ENCODE data around the gene TAF8.
A peak's percentile ranks its signal among the peaks of the same experiment; 100 is the strongest.

TAF8 gene

DNA sequence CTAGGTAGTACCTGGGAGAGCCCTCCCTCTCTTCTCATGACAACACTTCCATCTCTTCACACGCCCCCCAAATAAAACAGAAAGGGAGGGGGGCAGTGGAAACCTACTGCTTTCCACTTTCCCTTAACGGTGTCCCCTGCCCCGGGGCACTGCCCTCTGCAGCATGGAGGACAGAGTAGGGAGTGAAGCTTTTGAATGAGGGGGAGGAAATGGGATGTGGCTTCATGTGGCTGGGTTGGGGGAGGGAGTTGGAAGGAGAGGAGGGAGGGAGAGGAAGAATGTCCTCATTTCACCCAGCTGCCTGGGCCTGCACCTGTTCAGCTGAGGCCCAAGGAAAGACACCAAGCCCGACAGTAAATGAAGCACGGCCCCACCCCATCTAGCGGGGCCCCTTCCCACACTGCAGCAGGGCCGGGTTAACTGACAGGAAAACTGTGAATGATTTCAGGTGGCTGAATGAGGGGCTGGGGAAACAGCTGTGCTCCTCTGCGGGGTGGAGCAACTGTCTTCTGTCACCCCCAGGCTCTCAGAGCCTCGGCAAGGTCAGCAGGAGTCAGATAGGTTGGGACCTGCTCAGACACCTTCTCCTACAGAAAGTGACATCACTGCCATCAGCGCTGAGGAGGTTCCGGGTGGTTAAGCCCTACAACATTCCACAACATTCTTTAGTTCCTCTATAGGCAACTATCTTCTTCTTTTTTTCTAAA, 40.0 kb upstream of the TAF8 start:
- no peak for DNase-seq (ENCODE audit: low spot score)
- TF ChIP-seq, protein P1, sequence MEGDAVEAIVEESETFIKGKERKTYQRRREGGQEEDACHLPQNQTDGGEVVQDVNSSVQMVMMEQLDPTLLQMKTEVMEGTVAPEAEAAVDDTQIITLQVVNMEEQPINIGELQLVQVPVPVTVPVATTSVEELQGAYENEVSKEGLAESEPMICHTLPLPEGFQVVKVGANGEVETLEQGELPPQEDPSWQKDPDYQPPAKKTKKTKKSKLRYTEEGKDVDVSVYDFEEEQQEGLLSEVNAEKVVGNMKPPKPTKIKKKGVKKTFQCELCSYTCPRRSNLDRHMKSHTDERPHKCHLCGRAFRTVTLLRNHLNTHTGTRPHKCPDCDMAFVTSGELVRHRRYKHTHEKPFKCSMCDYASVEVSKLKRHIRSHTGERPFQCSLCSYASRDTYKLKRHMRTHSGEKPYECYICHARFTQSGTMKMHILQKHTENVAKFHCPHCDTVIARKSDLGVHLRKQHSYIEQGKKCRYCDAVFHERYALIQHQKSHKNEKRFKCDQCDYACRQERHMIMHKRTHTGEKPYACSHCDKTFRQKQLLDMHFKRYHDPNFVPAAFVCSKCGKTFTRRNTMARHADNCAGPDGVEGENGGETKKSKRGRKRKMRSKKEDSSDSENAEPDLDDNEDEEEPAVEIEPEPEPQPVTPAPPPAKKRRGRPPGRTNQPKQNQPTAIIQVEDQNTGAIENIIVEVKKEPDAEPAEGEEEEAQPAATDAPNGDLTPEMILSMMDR (conservative IDR thresholded peaks at IDR 0.05; ENCODE audit: low read depth), result no peak
- POLR2A ChIA-PET (ENCODE audit: low non-redundant PET), result no interaction called here
- peak overlapping the region; percentile 10 for H3K27ac ChIP-seq
- CTCF ChIA-PET, result interaction anchor here (0.6 kb wide), 1 partner anchor 323 kb away, joined by 3 read pairs; no protein-coding TSS in a partner anchor

DNA sequence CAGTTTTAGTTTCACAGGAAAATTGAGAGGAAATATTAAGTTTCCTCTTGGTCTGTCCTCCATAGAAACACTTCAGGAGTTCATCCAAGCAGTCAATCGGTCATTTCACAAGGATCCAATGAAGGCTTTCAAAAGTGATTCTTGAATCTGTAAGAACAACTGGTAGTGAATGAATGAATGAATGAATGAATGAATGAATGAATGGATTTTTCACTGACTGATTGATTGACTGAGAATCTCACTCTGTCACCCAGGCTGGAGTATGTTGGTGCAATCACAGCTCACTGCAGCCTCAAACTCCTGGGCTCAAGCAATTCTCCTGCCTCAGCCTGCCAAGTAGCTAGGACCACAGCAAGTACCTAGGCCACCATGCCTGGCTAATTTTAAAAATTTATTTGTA, 39.4 kb upstream of the TAF8 start:
- no peak overlapping the region for H3K27ac ChIP-seq
- ChIA-PET CTCF (no interaction called here), POLR2A (ENCODE audit: low non-redundant PET) (no interaction called here)
- TF ChIP-seq, protein P1 (conservative IDR thresholded peaks at IDR 0.05; ENCODE audit: low read depth), result no peak
- no peak for DNase-seq (ENCODE audit: low spot score)

DNA sequence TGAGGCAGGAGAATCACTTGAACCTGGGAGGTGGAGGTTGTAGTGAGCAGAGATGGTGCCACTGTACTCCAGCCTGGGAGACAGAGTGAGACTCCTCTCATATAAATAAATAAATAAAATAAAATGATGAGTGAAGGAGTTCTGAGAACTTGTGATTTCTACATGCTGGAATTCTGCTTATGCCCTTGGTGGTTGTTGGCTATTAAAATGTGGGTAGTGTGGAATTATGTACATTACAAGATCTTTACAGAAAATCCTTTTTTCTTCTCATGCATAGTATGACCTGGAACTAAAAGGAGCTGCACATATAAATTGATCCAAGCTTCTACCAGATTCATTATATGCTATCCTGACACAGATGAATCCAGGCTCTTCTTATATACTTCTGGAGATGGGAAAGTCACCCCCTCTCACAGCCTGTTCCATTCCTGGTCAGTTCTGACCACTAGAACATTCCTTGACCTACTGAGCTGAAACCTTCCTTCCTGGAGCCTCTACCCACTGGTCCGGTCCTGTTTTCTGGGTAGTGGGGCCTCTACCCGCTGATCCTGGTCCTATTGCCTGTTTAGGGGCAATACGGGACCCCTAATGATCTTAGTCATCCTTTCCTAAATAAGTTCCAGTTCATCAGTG, 37.7 kb upstream of the TAF8 start:
- no peak for DNase-seq (ENCODE audit: low spot score)
- ChIA-PET POLR2A (ENCODE audit: low non-redundant PET) (no interaction called here), CTCF (interaction anchor here (0.7 kb wide), 2 partner anchors 9 to 1027 kb away, joined by 3 to 5 read pairs; no protein-coding TSS in a partner anchor)
- H3K27ac ChIP-seq, result no peak overlapping the region
- TF ChIP-seq, protein P1 (conservative IDR thresholded peaks at IDR 0.05; ENCODE audit: low read depth), result no peak

DNA sequence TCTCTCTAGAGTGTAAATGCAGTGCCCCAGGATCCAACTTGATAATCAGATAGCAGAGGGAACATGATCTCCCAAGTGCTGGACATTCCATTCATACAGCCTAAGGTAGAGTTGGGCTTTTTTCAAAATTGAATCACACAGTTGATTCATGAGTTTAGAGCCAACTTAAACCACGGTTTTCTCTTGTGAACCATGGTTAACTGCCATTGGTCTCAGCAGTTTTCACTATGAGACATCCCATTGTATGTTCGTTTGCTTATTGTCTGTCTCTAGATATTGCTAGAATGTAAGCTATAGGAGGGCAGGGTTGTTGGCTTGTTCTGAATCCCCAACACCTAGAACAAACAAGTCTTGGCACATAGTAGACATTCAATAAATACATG, 37.2 kb upstream of the TAF8 start:
- H3K27ac ChIP-seq, result no peak overlapping the region
- TF ChIP-seq, protein P1 (conservative IDR thresholded peaks at IDR 0.05; ENCODE audit: low read depth), result no peak
- no peak for DNase-seq (ENCODE audit: low spot score)
- ChIA-PET POLR2A (ENCODE audit: low non-redundant PET) (no interaction called here), CTCF (interaction anchor here (0.7 kb wide), 2 partner anchors 8 to 1026 kb away, joined by 3 to 5 read pairs; no protein-coding TSS in a partner anchor)

DNA sequence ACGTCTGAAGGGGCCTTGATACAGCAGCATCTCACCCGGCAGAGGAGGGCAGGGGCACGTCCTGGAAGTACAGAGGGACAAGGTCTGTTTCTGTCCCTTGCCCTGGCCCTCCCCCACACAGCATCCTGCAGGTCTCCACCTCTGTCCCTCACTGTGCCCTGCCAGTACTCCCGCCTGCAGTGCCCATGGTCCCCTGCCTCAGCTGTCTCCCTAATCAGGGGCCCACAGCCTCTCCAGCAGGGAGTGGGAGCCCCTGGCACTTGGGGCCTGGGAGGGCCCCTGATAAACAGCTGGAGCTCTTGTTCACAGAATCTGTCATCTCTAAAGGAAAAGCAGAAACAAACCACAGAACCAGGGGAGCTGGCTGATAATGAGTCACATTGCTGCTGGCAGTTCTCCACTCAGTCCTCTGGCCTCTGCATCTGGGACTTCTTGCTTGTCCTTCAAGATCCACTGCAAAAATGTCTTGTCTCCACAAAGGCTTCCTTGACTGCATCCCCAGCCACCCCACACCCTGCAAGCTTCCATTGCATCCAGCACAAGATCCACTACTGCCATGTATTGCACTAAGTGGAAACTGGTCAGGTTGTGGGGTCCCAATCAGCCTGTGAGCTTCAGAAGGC, 33.2 kb upstream of the TAF8 start:
- TF ChIP-seq, protein P1 (conservative IDR thresholded peaks at IDR 0.05; ENCODE audit: low read depth), result no peak
- H3K27ac ChIP-seq, result peak overlapping the region; percentile 42
- DNase-seq (ENCODE audit: low spot score), result no peak
- ChIA-PET CTCF (no interaction called here), POLR2A (ENCODE audit: low non-redundant PET) (no interaction called here)

GRCh38 chr6:42020967-42021366, 29.4 kb upstream of the TAF8 start:
- TF ChIP-seq, protein P1 (conservative IDR thresholded peaks at IDR 0.05; ENCODE audit: low read depth), result no peak
- CTCF ChIA-PET, result interaction anchor here (0.9 kb wide), 1 partner anchor 8 kb away, joined by 3 read pairs; no protein-coding TSS in a partner anchor
- no peak overlapping the region for H3K27ac ChIP-seq
- DNase-seq (ENCODE audit: low spot score), result no peak
- POLR2A ChIA-PET (ENCODE audit: low non-redundant PET), result no interaction called here
